Left renal pelvis (tissue), 4 donors: ENCODE data around the gene ADGRB2. TPM values are rescaled to one million over a fixed set of nuclear protein-coding genes. Genes with fewer than 3 reads are reported as not detected.

Experiments used
- DNase-seq, 4 donors: peaks; one replicate each; pipeline ENCODE4 v3.0.0-alpha.2; 2013; ENCODE audit warnings: low read depth in 4 of 4, low spot score in 3 of 4
- polyA plus RNA-seq, 4 donors: library from polyadenylated mRNA; unstranded; fragments of 120-200 nt; gene quantifications; one replicate each; pipeline ENCODE4 v1.2.1, GENCODE V29; 2013; ENCODE audit not compliant: insufficient read length in 4 of 4

The ADGRB2 gene
- polyA plus RNA-seq, 4 donors = 12.0 to 26.6 (median 15.8) TPM

- no peak for DNase-seq
These were observed 76.5 kb downstream of the ADGRB2 start for GRCh38 chr1:31687601-31688000.

GRCh38 chr1:31685795-31686194 is 78.3 kb downstream of the ADGRB2 start:
- DNase-seq = no peak

- no peak for DNase-seq
These were observed 80.1 kb downstream of the ADGRB2 start for GRCh38 chr1:31683997-31684396.

- no peak for DNase-seq
These were observed 82.7 kb downstream of the ADGRB2 start for GRCh38 chr1:31681415-31681814.

- DNase-seq = no peak
These were observed 84.4 kb downstream of the ADGRB2 start for GRCh38 chr1:31679676-31680230.

GRCh38 chr1:31679091-31679490 is 85.0 kb downstream of the ADGRB2 start:
- no peak for DNase-seq

GRCh38 chr1:31678681-31679080 is 85.5 kb downstream of the ADGRB2 start:
- DNase-seq = no peak

GRCh38 chr1:31677949-31678348 is 86.2 kb downstream of the ADGRB2 start:
- no peak for DNase-seq

GRCh38 chr1:31677401-31677800 is 86.7 kb downstream of the ADGRB2 start:
- DNase-seq = no peak

Other genes with a start within 250 kb of the ADGRB2 start
- 10 to 100 TPM; 10.3 to 55.4 (median 39.6) TPM for gene TINAGL1, start 187.8 kb downstream of the ADGRB2 start, polyA plus RNA-seq
- gene HCRTR1, start 146.7 kb downstream of the ADGRB2 start, polyA plus RNA-seq = under 1 TPM; 0.09 to 0.19 (median 0.17) TPM
- 10 to 100 TPM; 57.0 to 77.3 (median 75.9) TPM for gene PEF1, start 119.5 kb downstream of the ADGRB2 start, polyA plus RNA-seq
- 100 to 1,000 TPM in 1 of 4 donors, 10 to 100 TPM in 3; 41.0 to 284 (median 54.4) TPM for gene COL16A1, start 60.3 kb downstream of the ADGRB2 start, polyA plus RNA-seq
- gene SPOCD1, start 51.7 kb upstream of the ADGRB2 start, polyA plus RNA-seq = under 1 TPM in 3 of 4 donors, not detected in 1; 0.26 to 0.37 (median 0.35) TPM
- 100 to 1,000 TPM; 195 to 284 (median 263) TPM for gene PTP4A2, start 174.0 kb upstream of the ADGRB2 start, polyA plus RNA-seq
- gene KHDRBS1, start 249.5 kb upstream of the ADGRB2 start, polyA plus RNA-seq = 100 to 1,000 TPM; 234 to 302 (median 251) TPM